NCI-H2227 treated with DMSO at 0.1 percent for 48 hours (cell line): ENCODE measurements around the gene WSCD2.
"Not testable (repeated sequence)": the region's sequence is repeated elsewhere in the genome, so short reads cannot be mapped to it uniquely, and the experiment has no call there.

Source experiments
- DNase-seq: peaks from one replicate; lab custom pipeline; 2025; lab: John Stamatoyannopoulos, UW

Gene WSCD2

DNA sequence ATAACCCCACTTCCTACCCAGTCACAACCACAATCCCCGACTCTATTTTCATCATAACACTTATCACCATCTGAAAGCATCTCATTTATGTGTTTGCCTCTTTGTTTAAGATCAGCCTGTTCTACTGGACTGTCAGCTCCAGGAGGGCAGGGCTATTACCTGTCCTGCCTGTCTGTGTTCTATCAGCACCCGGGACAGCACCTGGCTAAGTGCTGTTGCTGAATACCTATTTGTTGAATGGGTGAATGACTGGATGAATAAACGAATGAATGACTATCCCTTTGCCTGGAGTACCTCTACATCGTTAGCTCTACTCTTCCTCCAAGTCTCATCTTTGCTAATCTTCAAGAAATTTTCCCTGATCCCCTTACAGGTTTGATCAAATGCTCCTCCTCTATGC, 69.0 kb downstream of the WSCD2 start:
- DNase-seq: no peak

DNA sequence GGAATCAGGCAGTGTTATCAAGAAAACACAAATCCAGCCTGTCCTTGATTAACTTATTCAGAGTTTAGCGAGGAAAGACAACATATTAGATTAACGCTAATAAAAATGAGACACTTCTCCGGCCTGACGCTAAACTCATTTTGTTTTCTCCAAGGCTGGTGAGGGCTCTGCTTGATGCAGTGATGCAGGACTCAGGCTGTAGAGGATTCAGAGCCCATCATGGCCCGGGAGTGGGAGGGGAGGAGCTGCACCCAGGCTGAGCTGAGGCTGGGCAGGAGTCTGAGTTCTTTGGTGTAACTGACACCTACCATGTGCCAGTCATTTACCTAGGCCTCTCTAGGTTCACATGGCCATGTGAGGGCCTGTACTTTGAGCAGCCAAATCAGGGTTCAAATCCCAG, 70.0 kb downstream of the WSCD2 start:
- no peak for DNase-seq

DNA sequence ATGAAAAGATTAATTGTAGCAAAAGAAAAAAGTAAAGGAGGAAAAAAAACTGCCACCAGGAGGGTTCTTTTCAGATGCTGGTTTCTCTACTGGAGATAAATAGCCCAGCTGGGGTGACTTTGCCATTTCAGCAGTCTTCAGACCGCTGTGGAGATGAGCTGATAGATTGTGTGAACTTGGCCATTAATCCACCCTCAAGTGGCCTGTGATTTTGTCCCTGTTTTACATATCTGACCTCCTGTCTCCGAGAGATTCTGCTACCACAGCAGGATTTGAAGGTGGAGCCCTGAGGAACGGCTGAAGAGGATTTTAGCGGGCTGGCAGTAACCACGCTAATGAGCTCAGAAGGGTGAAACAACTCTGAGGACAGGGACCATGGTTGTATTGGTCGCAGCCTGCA, 72.7 kb downstream of the WSCD2 start:
- DNase-seq: no peak

DNA sequence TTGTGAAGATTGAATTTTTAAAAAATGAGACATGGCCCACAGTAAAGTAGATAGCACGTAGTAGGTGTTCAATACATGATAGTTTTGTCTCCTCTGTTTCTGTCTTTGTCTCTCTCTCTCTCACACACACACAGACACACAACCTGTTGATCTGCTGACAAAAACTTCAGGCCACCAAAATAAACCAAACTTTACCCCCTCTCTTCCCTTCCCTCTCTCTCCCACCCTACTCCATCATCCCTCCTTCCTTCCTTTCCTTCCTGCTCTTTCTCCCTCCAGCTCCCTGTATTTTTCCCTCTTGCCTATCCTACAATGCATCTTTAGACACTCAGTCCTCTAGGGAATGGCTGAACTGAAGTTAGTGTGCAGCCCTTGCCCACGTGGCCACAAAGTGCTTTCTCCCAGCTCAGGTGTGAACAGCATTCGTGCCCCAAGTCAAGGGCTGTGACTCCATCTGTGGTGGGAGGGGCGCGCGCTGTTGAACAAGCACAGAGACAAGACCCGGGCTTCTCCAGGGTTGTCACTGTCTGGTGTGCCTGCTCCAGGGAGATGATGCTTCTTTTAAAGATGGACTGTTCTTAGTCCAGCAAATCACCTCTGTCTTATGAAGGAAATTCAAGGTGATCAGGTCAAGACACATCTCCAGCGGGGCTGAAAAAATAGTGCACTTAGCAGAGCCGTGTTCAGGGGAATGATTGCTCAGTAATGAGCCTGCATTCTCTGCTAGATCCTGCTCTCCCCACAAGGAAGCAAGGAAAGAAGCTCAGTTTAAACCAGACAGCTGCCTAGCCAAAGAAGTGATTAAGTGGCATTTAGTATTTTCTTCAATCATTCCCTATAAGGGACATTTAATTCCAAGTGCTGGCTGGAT, 75.3 kb downstream of the WSCD2 start:
- peak; percentile 67 for DNase-seq

DNA sequence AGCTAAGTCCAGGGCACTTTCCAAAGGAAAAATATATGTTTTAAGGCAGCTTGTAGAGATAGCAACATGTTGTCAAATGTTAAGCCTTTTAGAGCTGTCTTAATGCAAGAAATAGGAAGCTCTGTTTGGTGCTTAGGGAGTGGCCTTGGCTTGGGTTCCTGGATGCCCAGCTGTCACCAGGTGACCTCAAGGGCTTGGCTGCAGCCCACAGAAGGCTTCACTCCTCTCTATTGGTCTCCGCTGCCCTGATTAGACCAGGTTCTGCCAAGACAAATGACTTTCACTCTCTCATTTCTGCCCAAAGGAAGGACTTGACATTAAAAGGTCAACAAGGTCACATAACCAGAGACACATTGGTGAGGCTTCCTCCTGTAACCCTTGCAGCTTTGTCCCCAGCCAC, 76.8 kb downstream of the WSCD2 start:
- no peak for DNase-seq

DNA sequence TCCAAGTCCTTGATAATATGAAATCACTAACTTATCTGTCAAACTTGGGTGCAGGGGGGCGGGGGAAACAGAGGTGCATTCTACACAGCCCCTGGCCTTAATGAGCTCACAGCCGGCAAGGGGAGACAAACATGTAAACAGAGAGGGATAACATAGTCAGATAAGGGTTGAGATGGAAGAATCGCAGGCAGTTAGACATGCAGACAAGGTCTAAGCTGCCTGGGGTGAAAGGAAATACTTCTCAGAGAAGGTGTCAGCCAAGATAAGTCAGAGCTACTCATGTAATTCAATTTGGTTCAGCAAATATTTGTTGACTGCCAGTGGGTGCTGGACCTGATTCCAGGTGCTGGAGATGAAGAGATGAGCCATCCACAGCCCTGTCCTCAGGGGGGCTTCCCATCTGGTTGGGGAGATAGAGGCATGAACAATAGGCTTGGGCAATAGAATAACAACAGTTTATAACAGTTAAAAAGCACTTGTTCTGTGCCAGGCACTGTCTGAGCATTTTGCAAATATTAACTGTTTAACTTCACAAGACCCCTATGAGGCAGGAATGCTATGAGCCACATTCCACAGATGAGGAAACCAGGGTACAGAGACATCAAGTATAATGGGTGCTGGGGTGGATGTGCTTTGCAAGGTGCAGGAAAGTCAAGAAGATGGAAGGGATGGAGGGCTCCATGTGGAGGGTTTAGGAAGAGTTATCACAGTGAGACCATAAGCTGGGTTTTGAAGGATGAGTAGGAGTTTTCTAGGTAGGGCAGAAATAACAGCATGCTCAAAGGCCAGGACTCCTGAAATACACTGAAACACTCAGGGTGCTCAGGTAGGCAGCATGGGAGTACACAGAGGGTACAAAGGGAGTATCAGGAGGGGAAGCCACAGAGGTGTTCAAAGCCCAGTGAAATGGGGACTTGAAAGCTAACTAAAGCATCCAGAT, 79.0 kb downstream of the WSCD2 start:
- no peak for DNase-seq

DNA sequence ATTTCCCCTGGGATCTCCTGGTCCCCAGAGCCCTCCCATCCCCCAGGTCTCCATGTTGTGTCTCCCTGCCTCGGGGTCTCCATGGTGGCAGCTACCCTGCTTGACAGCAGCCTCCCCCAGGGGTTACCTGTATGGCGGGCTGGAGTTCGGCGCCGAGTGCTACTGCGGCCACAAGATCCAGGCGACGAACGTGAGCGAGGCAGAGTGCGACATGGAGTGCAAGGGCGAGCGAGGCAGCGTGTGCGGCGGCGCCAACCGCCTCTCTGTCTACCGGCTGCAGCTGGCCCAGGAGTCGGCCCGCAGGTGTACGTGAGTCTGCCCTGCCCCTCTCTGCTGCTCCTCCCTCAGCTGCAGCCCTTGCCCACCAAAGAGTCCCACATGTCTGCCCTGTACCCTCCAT, 80.9 kb downstream of the WSCD2 start:
- DNase-seq: no peak

DNA sequence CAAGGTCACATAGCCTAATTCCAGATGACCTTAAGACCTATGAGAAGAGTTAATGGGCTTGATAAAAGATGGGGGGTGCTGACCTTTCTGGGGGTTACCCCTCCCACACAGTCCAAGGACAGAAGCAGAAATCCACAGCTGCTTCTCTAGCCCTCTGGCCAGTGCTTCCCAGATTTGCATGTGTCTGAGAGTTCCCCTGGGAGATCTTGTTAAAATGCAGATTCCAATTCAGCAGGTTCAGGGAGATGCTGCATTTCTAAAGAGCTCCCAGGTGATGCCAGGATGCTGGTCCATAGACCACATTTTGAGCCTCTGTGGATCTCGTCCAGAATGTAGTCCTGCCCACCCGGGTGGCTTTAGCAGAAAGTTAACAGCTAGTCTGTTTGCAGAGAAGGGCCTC, 82.1 kb downstream of the WSCD2 start:
- DNase-seq: no peak

DNA sequence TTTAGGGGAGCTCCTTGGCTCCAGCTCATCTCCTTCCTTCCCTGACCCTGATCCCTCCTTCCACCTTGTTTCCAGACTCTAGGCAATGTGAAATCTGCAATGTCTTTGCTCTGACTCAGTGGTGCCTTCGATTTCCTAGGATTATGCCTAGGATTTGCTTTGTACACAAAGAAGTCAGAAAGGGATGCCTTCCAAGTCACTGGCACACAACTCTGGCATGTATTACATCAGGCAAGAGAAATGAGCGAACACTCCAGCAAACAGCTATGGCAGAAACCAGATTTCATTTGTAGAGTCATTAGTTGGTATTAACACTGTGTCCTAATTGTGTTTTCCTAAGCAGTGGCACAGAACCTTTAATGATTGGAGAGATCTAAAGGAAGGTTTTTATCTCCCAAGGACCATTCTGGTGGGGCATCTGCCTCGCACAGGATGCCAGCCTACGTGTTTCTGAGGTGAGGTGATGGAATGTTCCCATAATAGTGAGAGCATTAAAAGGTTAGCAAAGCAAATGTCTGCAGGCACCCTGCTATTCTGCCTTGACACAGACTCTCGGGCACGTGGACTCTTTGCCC, 84.9 kb downstream of the WSCD2 start:
- no peak for DNase-seq

DNA sequence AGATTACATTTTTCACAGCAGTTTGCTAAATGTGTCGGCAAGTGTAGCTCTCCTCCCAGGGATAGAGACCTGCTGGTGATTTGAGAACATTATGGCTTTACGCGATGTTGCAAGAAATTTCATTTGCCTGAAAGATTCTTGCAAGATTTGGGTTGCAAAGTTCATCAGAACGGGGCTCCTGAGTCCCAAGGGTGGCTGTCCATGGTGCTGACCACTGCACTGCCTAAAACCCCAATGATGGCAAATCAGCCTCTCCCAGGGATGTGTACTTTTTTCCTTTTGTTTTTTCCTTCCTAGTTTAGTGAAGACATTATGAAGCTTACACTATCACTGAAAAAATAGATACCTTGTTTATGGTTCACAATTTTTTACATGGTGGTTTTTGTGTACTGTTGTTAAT, 85.4 kb downstream of the WSCD2 start:
- DNase-seq: no peak

DNA sequence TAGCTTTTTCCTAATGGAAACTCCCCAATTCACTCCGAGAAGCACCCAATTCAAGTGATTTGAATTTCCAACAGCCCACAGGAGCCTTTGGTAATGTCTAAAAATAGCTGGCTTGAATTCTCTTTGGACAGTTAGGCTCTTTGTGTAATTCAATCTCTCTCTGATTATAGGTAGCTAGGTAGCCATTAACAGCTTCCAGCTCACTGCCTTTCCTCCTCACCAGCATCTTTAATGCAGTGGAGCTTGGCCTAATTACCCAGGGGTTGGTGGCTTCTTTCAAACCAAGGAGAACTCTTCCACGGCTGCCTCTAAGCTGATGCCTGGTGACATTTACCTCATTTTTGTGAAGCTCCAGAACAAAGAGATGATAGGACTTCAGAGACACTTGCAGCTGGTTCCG, 86.4 kb downstream of the WSCD2 start:
- DNase-seq: peak; percentile 92

DNA sequence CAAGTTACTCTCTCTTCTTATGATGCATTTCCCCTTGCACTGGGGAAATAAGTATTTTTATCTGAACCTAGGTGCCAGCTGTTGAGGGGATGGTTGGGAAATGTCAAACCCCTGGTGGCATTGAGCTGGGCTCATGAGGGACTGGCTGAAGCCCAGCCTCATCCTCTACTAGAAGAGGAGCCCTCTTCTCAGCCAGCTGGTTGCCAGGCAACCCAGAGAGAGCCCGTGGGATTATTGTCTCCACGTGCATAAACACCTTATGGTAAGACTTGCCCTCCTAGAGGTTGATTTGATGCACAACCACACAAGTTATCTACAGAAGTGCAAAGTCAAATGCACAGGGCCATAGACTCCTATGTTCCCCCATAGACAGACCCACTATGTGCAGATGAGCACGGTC, 89.8 kb downstream of the WSCD2 start:
- DNase-seq: no peak

DNA sequence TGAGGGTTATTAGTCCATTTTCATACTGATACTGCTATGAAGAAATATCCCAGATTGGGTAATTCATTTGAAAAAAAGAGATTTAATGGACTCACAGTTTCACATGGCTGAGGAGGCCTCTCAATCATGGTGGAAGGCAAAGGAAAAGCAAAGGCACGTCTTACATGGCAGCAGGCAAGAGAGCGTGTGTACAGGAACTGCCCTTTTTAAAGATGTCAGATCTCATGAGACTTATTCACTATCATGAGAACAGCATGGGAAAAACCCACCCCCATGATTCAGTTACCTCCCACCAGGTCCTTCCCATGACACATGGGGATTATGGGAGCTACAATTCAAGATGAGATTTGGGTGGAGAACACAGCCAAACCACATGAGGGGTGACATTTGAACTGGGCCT, 96.0 kb downstream of the WSCD2 start:
- not testable (repeated sequence) for DNase-seq

DNA sequence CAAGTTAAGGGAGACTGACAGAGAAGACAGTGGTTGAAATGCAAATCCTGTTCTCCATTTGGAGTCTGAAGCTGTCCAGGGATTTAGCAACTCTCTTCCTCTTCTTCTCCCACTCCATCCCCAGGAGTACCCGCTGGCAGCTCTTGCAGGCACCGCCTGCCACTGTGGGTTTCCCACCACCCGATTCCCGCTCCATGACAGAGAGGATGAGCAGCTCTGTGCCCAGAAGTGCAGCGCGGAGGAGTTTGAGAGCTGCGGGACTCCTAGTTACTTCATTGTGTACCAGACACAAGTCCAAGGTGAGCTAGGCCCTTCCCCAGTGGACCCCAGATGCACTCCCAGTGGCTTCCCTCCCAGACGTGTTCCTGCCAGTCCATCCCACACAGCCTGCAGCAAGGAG, 97.8 kb downstream of the WSCD2 start:
- no peak for DNase-seq

DNA sequence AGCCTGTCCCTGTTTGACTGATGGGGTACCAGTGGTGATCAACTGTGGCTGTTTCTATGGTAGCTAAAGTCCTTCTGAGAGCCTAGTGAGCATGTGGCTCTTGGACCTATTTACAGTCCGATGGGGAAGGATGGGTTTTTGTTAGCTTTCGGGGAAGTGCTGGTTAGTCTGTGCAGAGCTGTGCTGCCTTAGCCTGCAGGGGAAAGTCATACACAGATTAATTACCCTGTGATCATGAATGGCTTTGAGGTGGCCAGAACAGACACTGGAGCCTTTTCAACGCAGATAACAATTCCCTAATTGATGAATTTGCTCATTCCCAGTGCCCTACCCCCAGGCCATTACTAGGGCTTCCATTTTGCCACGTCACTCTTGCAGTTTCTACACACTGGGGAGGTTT, 99.7 kb downstream of the WSCD2 start:
- DNase-seq: no peak

DNA sequence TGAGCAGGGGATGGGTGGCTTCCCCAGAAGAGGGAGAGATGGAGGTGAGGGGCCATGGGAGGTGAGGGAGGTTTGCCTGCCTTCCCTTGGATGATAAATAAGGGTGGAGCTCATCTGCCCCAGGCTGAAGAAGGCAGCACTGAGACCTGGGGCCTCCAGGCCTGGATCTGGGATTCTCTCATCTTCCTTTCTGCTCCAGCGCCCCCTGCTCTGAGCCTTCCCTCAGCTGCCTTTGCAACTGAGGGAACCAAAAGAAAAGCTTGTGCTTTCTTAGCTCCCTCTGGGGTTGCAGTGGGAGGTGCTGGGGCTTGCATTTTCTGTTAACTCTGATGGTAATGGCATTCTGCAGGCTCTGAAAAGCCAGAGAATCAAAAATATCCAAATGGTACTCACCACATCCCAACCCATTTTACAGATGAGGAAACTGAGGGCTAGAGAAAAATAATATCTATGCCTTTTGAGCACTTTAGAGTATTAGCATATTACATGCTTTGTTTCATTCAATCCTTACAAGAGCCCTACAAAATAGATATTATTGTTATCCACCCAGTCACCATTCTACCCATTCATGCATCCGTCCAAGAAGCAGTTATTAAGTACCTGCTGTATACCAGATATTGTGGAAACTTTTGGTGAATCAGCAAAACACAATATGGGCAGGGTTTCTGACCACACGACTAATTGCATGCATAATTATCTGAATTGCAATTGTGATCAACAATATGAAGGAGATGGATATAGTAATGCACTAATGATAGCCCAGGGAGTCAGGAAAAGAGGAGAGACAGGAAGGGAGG, 102.2 kb downstream of the WSCD2 start:
- DNase-seq: no peak

DNA sequence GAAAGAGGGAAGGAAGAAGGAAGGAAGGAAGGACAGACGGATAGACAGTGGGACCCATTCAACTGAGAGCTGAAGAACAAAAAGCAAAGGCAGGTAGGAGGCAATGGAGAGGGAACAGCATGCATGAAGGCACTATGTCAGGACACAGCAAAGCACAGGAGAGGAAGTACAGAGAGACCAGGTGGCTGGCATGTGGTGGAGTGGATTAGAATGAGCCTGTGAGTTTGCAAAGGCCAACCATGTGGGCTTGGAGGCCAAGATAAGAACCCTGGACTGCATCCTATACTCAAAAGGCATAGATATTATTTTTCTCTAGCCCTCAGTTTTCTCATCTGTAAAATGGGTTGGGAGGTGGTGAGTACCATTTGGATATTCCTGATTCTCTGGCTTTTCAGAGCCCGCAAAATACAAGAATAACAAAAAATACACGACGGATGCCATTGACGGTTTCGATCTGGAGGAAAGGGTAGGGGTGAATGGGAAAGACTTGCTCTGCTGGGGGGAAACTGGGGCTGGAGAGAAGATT, 102.9 kb downstream of the WSCD2 start:
- DNase-seq: no peak

DNA sequence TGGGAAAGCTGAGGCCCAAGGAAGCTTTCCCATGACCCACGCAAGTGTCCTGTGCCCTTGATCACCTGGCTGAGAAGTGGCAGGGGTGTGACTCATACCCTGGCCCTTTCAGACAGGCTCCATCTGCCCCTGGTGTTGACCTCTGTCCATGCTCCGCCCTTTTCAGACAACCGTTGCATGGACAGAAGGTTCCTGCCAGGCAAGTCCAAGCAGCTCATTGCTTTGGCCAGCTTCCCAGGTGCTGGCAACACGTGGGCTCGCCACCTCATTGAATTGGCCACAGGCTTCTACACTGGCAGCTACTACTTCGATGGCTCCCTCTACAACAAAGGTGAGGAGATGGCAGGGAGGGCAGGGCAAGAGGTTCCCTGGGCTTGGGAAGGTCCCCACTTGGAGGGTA, 103.5 kb downstream of the WSCD2 start:
- no peak for DNase-seq

DNA sequence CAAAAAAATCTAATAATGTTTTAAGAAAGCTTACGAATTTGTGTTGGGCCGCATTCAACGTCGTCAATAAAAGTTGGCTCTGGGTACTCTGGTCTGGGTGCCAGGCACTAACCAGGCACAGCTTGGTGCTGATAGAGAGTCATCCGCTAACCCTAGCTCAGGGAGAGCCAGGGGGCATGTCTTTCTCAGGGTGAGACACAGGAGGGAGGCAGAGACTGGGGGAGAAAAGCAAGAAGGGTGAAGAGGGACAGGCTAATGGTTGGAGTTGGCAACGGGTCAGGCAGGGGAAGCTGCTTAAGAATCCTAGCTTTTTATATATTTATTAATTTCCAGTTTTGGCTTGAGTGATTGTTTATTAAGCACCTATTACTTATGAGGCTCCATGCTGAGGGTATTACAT, 105.1 kb downstream of the WSCD2 start:
- DNase-seq: no peak

DNA sequence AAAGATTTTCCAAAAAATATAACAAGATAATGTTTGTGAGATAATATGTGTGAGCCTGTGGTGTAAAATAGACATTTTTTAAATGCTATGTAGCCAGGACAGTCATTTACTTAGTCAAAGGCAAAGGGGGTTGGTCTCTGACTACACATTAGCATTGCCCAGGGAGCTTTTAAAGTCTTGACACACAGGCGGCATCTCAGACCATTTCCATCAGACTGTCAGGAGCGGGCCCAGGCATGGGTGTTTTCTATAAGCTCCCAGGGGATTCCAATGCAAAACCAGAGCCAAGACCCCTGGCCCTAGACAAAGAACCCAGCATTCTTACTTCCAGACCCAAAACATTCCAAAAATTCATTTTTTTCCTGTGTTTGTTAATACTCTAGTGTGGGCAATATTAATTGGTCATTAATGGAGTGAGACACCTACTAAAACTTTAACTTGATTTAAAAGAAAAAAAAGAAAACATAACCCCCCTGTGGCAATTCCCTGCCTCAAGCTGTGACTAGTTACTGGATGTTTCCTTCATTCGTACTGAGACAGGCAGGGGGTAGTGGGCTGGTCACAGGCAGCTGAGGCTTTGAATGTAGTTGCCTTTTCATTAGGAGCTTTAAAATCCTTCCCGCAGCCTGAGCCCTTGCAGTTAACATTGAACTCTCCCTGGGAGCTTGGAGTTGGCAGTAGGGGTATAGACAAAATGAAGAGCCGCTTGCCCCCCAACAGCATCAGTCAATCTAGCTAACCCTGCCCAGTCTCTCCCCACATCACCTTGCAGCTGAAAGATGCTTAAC, 106.3 kb downstream of the WSCD2 start:
- DNase-seq: no peak

DNA sequence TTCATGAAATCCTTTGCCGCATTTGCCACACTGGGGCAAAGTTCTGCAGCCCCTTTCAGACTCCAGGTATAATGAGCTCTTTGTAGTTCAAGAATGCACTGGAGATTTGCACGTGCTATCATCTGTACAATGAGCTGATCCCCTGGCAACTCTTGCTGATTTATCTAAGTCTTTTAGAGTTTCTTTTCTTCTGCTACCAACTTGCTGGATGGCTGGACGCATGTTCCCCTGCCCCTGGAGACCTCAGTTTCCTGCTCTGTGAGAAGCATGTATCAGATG, 106.8 kb downstream of the WSCD2 start:
- no peak for DNase-seq
